ENCODE measurements around the gene RRM2. TPM values are rescaled to one million over a fixed set of nuclear protein-coding genes. Genes with fewer than 3 reads are reported as not detected.
"Not testable (repeated sequence)": the region's sequence is repeated elsewhere in the genome, so short reads cannot be mapped to it uniquely, and the experiment has no call there.

The RRM2 gene
- polyA plus RNA-seq, 1 donor from 2014 or later: 0.57 TPM

DNA sequence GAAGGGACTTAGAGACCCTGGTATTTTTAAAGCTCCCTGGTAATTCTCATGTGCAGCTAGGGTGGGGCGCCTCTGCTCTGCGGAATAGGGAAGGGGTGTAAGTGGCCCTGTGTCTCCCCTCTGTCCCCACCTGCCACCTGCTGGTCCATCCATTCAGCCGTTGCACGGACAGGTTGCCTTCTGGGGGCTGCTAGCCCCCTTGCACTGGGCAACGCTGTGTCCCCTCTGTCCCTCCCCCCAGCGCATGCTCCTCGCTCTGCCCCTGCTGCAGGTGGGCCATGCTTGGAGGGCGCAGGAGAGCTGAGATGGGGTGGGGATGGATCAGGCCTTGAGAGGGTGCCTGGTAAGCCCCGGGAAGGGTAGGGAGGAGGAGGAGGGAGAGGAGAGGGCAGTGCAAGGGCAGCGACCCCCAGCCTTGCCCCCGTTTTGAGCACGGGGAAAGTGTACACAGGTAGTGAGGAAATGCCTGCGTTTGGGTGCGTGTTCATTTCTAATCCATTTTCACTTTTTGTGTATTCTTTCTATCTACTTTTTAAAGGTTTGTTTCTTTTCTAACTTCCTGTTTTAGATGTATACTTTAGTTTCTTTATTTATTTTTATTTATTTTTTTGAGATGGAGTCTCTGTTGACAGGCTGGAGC, 23.9 kb downstream of the RRM2 start:
- H3K79me2 ChIP-seq (replicated peaks; ENCODE audit: insufficient read depth, low read length): no peaks in the 10 kb centered on the region
- TF ChIP-seq, protein P1, sequence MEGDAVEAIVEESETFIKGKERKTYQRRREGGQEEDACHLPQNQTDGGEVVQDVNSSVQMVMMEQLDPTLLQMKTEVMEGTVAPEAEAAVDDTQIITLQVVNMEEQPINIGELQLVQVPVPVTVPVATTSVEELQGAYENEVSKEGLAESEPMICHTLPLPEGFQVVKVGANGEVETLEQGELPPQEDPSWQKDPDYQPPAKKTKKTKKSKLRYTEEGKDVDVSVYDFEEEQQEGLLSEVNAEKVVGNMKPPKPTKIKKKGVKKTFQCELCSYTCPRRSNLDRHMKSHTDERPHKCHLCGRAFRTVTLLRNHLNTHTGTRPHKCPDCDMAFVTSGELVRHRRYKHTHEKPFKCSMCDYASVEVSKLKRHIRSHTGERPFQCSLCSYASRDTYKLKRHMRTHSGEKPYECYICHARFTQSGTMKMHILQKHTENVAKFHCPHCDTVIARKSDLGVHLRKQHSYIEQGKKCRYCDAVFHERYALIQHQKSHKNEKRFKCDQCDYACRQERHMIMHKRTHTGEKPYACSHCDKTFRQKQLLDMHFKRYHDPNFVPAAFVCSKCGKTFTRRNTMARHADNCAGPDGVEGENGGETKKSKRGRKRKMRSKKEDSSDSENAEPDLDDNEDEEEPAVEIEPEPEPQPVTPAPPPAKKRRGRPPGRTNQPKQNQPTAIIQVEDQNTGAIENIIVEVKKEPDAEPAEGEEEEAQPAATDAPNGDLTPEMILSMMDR (IDR thresholded peaks at IDR 0.05; ENCODE audit: poor library complexity, severe bottlenecking): no peak
- no peak for TF ChIP-seq POLR2AphosphoS5 (IDR thresholded peaks at IDR 0.05)
- no peak for TF ChIP-seq TAF1 (IDR thresholded peaks at IDR 0.05; ENCODE audit: low read depth)
- TF ChIP-seq SMC3 (conservative IDR thresholded peaks at IDR 0.05; ENCODE audit: poor library complexity): no peak
- no peak for TF ChIP-seq EZH2 (IDR thresholded peaks at IDR 0.05; ENCODE audit: borderline replicate concordance, insufficient read depth, low read length, poor library complexity, severe bottlenecking)
- TF ChIP-seq, protein P2, sequence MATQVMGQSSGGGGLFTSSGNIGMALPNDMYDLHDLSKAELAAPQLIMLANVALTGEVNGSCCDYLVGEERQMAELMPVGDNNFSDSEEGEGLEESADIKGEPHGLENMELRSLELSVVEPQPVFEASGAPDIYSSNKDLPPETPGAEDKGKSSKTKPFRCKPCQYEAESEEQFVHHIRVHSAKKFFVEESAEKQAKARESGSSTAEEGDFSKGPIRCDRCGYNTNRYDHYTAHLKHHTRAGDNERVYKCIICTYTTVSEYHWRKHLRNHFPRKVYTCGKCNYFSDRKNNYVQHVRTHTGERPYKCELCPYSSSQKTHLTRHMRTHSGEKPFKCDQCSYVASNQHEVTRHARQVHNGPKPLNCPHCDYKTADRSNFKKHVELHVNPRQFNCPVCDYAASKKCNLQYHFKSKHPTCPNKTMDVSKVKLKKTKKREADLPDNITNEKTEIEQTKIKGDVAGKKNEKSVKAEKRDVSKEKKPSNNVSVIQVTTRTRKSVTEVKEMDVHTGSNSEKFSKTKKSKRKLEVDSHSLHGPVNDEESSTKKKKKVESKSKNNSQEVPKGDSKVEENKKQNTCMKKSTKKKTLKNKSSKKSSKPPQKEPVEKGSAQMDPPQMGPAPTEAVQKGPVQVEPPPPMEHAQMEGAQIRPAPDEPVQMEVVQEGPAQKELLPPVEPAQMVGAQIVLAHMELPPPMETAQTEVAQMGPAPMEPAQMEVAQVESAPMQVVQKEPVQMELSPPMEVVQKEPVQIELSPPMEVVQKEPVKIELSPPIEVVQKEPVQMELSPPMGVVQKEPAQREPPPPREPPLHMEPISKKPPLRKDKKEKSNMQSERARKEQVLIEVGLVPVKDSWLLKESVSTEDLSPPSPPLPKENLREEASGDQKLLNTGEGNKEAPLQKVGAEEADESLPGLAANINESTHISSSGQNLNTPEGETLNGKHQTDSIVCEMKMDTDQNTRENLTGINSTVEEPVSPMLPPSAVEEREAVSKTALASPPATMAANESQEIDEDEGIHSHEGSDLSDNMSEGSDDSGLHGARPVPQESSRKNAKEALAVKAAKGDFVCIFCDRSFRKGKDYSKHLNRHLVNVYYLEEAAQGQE (IDR thresholded peaks at IDR 0.05; ENCODE audit: borderline replicate concordance): no peak
- TF ChIP-seq EP300 (conservative IDR thresholded peaks at IDR 0.05; ENCODE audit: poor library complexity, severe bottlenecking): no peak
- no peak for TF ChIP-seq MXI1 (conservative IDR thresholded peaks at IDR 0.05; ENCODE audit: poor library complexity, severe bottlenecking)
- TF ChIP-seq RAD21 (conservative IDR thresholded peaks at IDR 0.05): no peak
- H4K20me1 ChIP-seq (ENCODE audit: insufficient read depth): no peaks in the 10 kb centered on the region
- H3K9me2 ChIP-seq (ENCODE audit: insufficient read depth, low read length): no peaks in the 10 kb centered on the region
- no peak overlapping the region for H3K4me3 ChIP-seq (ENCODE audit: low read length)
- no peaks in the 10 kb centered on the region for H3K36me3 ChIP-seq (ENCODE audit: insufficient read depth, low read length)
- H3F3A ChIP-seq (ENCODE audit: insufficient read depth, low read length, poor library complexity, severe bottlenecking): no peaks in the 10 kb centered on the region
- H3K9me3 ChIP-seq (ENCODE audit: low read length): no peaks in the 10 kb centered on the region
- H3K4me2 ChIP-seq (ENCODE audit: low read length): no peak overlapping the region
- H3K27me3 ChIP-seq (ENCODE audit: insufficient read depth, low read depth, low read length): no peaks in the 10 kb centered on the region
- H3K9ac ChIP-seq (ENCODE audit: low read length): no peak overlapping the region
- H3K27ac ChIP-seq (ENCODE audit: low read length): no peak overlapping the region
- H2AFZ ChIP-seq (ENCODE audit: low read depth, low read length): no peak overlapping the region

GRCh38 chr2:10147050-10147660, 24.6 kb downstream of the RRM2 start:
- H3K36me3 ChIP-seq (ENCODE audit: insufficient read depth, low read length); H2AFZ ChIP-seq (ENCODE audit: low read depth, low read length); H3K9ac ChIP-seq (ENCODE audit: low read length); H3K4me3 ChIP-seq (ENCODE audit: low read length); H3K9me2 ChIP-seq (ENCODE audit: insufficient read depth, low read length); H3K27ac ChIP-seq (ENCODE audit: low read length); H3K79me2 ChIP-seq (replicated peaks; ENCODE audit: insufficient read depth, low read length); H3K27me3 ChIP-seq (ENCODE audit: insufficient read depth, low read depth, low read length); H3F3A ChIP-seq (ENCODE audit: insufficient read depth, low read length, poor library complexity, severe bottlenecking); H3K9me3 ChIP-seq (ENCODE audit: low read length); H3K4me2 ChIP-seq (ENCODE audit: low read length); H4K20me1 ChIP-seq (ENCODE audit: insufficient read depth): not testable (repeated sequence)

Data from neural cell (in vitro differentiated cells).